ENCODE data around the gene PKLR.

GRCh38 chr1:155324717-155325602 lies 23.7 kb upstream of the PKLR start:
- TF ChIP-seq POLR2A (IDR thresholded peaks at IDR 0.05), result no peak
- no peak for TF ChIP-seq CTCF (IDR thresholded peaks at IDR 0.05)

All from lower leg skin (tissue), 3 donors.